Endothelial cell of umbilical vein (primary cell): Measurements from ENCODE around the gene MTG1.

Experiments used
- EZH2 ChIP-seq: IDR thresholded peaks from 2 replicates; pipeline ENCODE4 v1.6.1; 2012; ENCODE audit warnings: borderline replicate concordance, low read depth, mild to moderate bottlenecking, moderate library complexity, low read length, inconsistent platforms; ENCODE audit not compliant: severe bottlenecking
- FOS ChIP-seq: IDR thresholded peaks from 2 replicates; pipeline ENCODE4 v1.6.1; 2011; ENCODE audit warnings: mild to moderate bottlenecking, low read length, moderate library complexity, borderline replicate concordance; ENCODE audit not compliant: insufficient read depth
- GATA2 ChIP-seq: IDR thresholded peaks from 2 replicates; pipeline ENCODE4 v1.7.0; 2011; ENCODE audit warnings: low read depth, mild to moderate bottlenecking, moderate library complexity, mixed read lengths, low read length; ENCODE audit not compliant: insufficient read length, insufficient read depth
- JUN ChIP-seq: IDR thresholded peaks from 2 replicates; pipeline ENCODE4 v1.6.1; 2011; ENCODE audit warnings: borderline replicate concordance, low read depth; ENCODE audit not compliant: insufficient read length, insufficient read depth
- MYC ChIP-seq: IDR thresholded peaks from one replicate; pipeline ENCODE4 v1.6.1; 2011; ENCODE audit warnings: mild to moderate bottlenecking, low read depth, low read length
- POLR2A ChIP-seq: IDR thresholded peaks from 2 replicates; pipeline ENCODE4 v1.6.1; 2012; ENCODE audit warnings: low read depth, mild to moderate bottlenecking, control low read depth, low read length
- POLR2AphosphoS5 ChIP-seq: IDR thresholded peaks from 2 replicates; pipeline ENCODE4 v1.6.1; 2012; ENCODE audit warnings: low read depth, mild to moderate bottlenecking, control low read depth, low read length, moderate library complexity; ENCODE audit not compliant: insufficient read depth
- TF ChIP-seq, protein P1 (sequence below), 2 donors: IDR thresholded peaks; 1 replicate in 1 of 2; 2 replicates in 1 of 2; pipeline ENCODE4 v1.5.1; 2011; ENCODE audit warnings: low read length in 2 of 2, mild to moderate bottlenecking in 2 of 2, moderate library complexity in 2 of 2, control low read depth in 1 of 2, inconsistent platforms in 1 of 2, low read depth in 1 of 2; ENCODE audit not compliant: insufficient read depth in 1 of 2; ENCODE audit errors: extremely low read depth in 1 of 2
- TF ChIP-seq, protein P2 (sequence below): IDR thresholded peaks from 2 replicates; pipeline ENCODE4 v1.6.1; 2011; ENCODE audit not compliant: insufficient read depth, insufficient read length

- TF ChIP-seq, protein P1, sequence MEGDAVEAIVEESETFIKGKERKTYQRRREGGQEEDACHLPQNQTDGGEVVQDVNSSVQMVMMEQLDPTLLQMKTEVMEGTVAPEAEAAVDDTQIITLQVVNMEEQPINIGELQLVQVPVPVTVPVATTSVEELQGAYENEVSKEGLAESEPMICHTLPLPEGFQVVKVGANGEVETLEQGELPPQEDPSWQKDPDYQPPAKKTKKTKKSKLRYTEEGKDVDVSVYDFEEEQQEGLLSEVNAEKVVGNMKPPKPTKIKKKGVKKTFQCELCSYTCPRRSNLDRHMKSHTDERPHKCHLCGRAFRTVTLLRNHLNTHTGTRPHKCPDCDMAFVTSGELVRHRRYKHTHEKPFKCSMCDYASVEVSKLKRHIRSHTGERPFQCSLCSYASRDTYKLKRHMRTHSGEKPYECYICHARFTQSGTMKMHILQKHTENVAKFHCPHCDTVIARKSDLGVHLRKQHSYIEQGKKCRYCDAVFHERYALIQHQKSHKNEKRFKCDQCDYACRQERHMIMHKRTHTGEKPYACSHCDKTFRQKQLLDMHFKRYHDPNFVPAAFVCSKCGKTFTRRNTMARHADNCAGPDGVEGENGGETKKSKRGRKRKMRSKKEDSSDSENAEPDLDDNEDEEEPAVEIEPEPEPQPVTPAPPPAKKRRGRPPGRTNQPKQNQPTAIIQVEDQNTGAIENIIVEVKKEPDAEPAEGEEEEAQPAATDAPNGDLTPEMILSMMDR (IDR thresholded peaks at IDR 0.05; ENCODE audit: extremely low read depth in 1 of 2, insufficient read depth in 1 of 2, low read depth in 1 of 2, low read length in 2 of 2), result no peak
- TF ChIP-seq JUN, result no peak
- TF ChIP-seq, protein P2, sequence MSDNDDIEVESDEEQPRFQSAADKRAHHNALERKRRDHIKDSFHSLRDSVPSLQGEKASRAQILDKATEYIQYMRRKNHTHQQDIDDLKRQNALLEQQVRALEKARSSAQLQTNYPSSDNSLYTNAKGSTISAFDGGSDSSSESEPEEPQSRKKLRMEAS, result no peak
- no peak for TF ChIP-seq POLR2AphosphoS5
- TF ChIP-seq GATA2, result no peak
- no peak for TF ChIP-seq POLR2A
- TF ChIP-seq FOS, result no peak
- TF ChIP-seq MYC, result no peak
- TF ChIP-seq EZH2, result no peak
These were observed 31.1 kb upstream of the MTG1 start for GRCh38 chr10:133362846-133363245.
